Left renal cortex interstitium (tissue), 4 donors: ENCODE results near the gene STK39. TPM values are rescaled to one million over a fixed set of nuclear protein-coding genes. Genes with fewer than 3 reads are reported as not detected.

ENCODE experiments used
- DNase-seq, 4 donors: peaks; one replicate each; pipeline ENCODE4 v3.0.0-alpha.2; 2013; ENCODE audit warnings: low read depth in 4 of 4, low spot score in 2 of 4, missing footprints in 1 of 4
- polyA plus RNA-seq, 4 donors: library from polyadenylated mRNA; unstranded; fragments of 120-200 nt; gene quantifications; one replicate each; pipeline ENCODE4 v1.2.1, GENCODE V29; 2013; ENCODE audit not compliant: insufficient read length in 4 of 4

STK39 gene
- polyA plus RNA-seq, 4 donors = 30.3 to 34.6 (median 32.4) TPM

GRCh38 chr2:168244318-168244717 is 3.1 kb downstream of the STK39 start:
- DNase-seq = no peak

- DNase-seq = no peak
These were observed 4.3 kb downstream of the STK39 start for GRCh38 chr2:168243061-168243460.

- DNase-seq = no peak
These were observed 5.6 kb downstream of the STK39 start for GRCh38 chr2:168241746-168242145.

GRCh38 chr2:168241208-168241607 is 6.2 kb downstream of the STK39 start:
- no peak for DNase-seq

- no peak for DNase-seq
These were observed 8.1 kb downstream of the STK39 start for GRCh38 chr2:168239281-168239680.

- DNase-seq = no peak
These were observed 9.7 kb downstream of the STK39 start for GRCh38 chr2:168237741-168238140.

- no peak for DNase-seq
These were observed 12.8 kb downstream of the STK39 start for GRCh38 chr2:168234407-168235085.

- DNase-seq = no peak
These were observed 13.5 kb downstream of the STK39 start for GRCh38 chr2:168233726-168234406.

- DNase-seq = no peak
These were observed 14.2 kb downstream of the STK39 start for GRCh38 chr2:168233166-168233565.

GRCh38 chr2:168231609-168232241 is 15.7 kb downstream of the STK39 start:
- DNase-seq = no peak

GRCh38 chr2:168230389-168230788 is 17.0 kb downstream of the STK39 start:
- DNase-seq = no peak

- DNase-seq = no peak
These were observed 23.0 kb downstream of the STK39 start for GRCh38 chr2:168224346-168224745.

- DNase-seq = no peak
These were observed 25.3 kb downstream of the STK39 start for GRCh38 chr2:168222088-168222487.

- no peak for DNase-seq
These were observed 26.2 kb downstream of the STK39 start for GRCh38 chr2:168220965-168221819.

- DNase-seq = no peak
These were observed 29.5 kb downstream of the STK39 start for GRCh38 chr2:168217920-168218319.

- DNase-seq = no peak
These were observed 30.9 kb downstream of the STK39 start for GRCh38 chr2:168216351-168217005.

- DNase-seq = no peak
These were observed 31.6 kb downstream of the STK39 start for GRCh38 chr2:168215813-168216212.

- DNase-seq = no peak
These were observed 34.5 kb downstream of the STK39 start for GRCh38 chr2:168212866-168213265.

GRCh38 chr2:168212167-168212566 is 35.2 kb downstream of the STK39 start:
- DNase-seq = no peak

GRCh38 chr2:168211664-168212163 is 35.7 kb downstream of the STK39 start:
- no peak for DNase-seq
